HG02852 (cell line): ENCODE results near the gene FOXA1.

Experiments
- ATAC-seq: cut with Tn5 transposase; IDR thresholded peaks from one replicate; pipeline ENCODE4 v1.9.1; 2021; ENCODE audit warnings: mild to moderate bottlenecking, moderate library complexity; ENCODE audit not compliant: unreplicated experiment

The FOXA1 gene

DNA sequence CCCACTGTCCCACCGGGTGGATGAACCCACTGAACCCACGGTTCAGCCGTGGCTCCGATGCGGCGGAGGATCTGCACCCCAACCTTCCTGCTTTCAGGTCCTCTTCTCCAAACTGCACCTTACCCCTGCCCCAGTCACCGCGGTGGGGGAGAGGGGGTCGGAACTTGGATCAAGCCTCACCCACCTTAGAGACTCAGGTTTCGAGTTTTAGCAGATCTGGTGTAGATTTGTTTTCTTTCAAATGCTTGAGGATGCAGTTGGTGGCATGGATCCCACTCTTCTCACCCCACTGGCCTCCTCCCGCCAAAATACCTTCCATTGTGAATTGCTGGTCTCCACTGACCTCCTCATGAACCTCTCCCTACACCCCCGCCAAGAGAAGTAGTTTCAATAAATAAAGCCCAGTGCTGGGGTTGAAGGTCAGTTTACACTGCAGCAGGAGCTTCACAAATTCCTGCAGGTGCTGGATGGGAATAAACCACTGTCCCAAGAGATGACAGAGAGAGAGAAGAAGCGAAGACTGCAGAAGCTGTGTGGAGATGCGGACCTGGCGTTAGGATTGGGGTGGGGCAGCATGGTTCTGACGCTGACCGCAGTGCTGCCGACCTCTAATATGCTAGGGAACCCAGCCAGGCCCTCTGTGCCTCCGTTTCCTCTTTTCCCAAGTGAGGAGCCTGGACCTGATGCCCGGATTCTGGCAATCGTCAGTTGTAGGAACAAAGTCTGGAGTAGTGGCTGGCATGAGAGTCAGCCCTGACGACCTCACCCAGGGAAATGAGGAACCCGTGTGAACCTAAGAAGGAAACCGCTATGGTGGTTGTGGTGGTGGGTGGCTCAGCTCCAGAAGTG, 7.8 kb upstream of the FOXA1 start:
- ATAC-seq, result no peak

GRCh38 chr14:37601865-37602264, 6.8 kb upstream of the FOXA1 start:
- ATAC-seq, result no peak

GRCh38 chr14:37600880-37601741, 6.1 kb upstream of the FOXA1 start:
- ATAC-seq, result no peak

DNA sequence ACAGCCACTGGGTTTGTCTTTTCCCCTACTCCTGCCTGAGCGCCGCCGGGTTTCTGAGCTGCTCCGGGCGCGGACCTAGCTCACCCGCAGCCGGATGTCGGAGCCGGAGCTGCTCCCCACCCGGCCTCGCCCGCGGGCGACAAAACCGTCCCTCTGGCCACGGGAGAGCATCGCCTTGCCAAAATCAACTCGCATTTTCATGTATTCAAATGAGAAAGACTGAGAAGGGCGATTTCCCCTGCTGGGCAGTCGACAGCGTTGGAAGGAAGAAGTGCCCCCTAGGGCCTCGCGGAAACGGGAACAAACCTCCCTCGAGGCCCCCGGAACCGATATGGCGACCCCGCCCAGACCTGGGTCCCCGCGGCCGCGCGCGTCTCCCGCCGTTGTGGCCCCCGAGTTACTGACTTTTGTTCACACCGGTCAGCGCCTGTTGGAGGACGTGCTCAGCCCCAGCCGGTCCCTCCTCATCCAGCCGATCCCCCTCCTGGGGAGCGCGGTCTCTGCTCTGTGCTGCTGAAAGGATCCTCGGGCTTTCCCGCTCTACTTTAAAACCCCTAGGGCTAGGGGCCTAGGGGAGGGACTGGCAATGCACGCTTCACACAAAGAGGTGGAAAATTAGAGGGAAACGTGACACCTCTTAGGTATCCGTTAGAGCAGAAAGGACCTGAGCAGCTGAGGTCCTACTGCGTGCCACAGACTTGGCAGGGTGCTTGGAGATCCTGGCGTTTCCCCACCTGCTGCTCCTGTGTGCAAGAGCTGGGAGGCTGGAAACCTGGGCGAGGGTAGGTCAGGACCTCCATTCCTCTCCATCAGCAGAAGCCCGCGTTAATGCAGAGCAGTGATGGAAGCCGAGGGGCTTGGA, 4.7 kb upstream of the FOXA1 start:
- no peak for ATAC-seq

- no peak for ATAC-seq
These were observed 3.9 kb upstream of the FOXA1 start for GRCh38 chr14:37598747-37599506.

GRCh38 chr14:37597914-37598746, 3.1 kb upstream of the FOXA1 start:
- ATAC-seq, result no peak

DNA sequence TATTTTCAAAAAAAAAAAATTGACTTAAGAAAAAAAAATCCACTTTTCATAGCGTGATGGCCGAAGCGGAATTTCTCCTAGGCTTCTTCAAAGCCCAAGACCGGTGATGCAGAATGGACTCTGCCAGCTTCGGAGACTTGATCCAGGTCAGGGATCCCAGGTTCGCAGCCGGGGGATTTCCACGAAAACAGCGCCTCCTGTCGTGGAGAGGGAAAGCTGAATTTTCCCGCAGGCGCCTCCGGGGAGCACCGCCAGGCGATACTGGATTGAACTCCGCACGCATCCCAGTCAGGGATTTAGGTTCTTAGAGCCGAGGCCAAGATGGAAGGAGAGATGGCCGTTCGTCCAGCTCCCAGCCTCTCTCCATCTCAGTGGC, 2.5 kb upstream of the FOXA1 start:
- no peak for ATAC-seq

GRCh38 chr14:37596790-37597472, 1.9 kb upstream of the FOXA1 start:
- ATAC-seq, result no peak

GRCh38 chr14:37595809-37596621, 966 bp upstream of the FOXA1 start:
- no peak for ATAC-seq

DNA sequence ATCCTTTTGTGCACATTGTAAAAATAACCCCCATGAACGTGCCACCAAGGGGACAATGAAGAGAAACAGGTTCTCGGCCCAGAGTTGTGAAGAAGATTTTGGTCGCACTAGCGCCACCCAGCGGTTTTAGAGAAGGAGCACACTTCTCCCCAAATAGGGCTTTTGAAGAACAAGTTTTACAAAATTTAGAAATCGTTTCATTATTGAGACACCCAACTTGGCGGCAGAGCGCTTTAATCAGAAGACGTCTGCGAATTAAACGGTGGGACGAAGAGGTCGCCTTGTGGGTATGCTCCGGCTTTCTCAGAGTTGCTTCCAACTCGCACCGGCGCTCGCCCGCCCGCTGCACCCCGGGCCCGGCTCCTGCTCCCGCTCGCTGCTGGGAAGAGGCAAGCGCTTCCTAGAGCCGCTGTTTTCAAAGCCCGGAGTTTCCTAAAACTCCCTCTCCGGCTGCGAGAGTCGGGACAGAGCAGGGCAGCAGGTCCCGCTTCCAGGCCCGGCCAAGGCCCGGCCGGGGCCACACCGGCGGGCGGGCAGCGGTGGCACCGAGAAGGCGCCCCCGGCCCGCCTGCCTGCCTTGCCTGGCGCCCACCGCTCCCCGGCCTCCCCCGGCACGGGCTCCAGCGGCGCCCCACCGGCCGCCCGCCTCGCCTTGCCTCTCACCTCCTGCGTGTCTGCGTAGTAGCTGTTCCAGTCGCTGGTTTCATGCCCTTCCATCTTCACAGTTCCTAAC, 645 bp downstream of the FOXA1 start:
- ATAC-seq, result no peak

GRCh38 chr14:37593511-37594237, 1.4 kb downstream of the FOXA1 start:
- ATAC-seq, result no peak

DNA sequence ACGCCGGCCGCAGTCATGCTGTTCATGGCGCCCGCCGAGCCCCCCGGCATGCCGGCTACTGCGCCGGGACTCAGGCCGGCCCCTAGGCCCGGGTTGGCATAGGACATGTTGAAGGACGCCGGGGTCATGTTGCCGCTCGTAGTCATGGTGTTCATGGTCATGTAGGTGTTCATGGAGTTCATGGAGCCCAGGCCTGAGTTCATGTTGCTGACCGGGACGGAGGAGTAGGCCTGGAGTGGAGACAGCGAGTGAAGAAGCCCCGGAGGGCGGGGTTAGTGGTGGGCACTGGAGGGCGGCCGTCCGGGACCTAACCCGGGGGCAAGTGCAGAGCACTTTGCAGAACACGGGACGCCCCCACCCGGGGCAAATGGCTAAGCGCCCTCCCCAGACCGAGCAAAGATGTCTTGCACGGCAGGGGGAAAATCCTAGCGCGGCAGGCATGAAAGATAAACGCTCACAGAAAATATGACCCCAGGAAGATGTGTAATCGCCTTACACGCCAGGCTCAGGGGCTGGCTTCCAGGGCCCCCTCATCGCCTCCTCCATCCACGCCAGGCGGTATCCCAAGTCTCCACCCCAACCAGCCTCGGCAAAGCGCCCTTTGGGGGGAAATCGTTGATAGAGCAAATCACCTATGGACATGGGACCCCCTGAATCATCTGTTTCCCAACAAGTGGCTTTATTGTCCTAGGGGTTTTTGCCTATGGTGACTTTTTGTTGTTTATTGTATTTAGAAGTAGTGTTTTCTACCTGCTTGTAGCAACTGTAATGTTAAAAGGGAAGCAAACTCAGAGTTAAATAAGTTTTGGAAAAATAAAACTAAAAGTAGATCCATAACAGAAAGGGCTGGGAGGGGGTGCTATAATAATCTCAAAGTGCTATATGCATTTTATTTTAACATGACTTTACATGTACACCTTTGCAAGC, 2.3 kb downstream of the FOXA1 start:
- ATAC-seq, result no peak

GRCh38 chr14:37591941-37592481, 3.0 kb downstream of the FOXA1 start:
- ATAC-seq, result no peak

DNA sequence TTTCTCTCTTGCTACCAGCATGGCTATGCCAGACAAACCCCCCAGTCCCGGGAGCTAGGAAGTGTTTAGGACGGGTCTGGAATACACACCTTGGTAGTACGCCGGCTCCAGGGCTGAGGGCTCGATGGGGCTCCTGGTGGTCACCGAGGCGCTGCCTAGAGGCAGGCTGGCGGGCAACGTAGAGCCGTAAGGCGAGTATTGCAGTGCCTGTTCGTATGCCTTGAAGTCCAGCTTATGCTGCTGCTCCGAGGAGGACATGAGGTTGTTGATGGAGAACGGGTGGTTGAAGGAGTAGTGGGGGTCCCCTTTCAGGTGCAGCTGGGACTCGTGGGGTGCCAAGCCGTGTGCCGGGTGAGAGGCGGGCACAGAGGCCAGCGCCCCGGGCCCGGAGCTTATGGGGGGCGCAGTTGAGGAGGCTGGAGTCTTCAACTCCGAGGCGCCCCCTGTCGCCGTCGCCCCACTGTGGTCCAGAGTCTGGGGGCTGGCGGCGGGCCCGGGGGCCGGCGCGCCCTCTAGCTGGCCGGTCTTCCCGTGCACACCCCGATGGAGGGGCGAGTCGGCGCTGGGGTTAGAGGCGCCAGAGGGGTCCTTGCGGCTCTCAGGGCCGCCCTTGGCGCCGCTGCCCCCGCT, 3.6 kb downstream of the FOXA1 start:
- no peak for ATAC-seq
